ENCODE data around the gene CCDC137. TPM values are rescaled to one million over a fixed set of nuclear protein-coding genes. Genes with fewer than 3 reads are reported as not detected.
"Not testable (repeated sequence)": the region's sequence is repeated elsewhere in the genome, so short reads cannot be mapped to it uniquely, and the experiment has no call there.

The CCDC137 gene
- total and polyA plus RNA-seq, 2 donors: 4.3 to 15.9 TPM

DNA sequence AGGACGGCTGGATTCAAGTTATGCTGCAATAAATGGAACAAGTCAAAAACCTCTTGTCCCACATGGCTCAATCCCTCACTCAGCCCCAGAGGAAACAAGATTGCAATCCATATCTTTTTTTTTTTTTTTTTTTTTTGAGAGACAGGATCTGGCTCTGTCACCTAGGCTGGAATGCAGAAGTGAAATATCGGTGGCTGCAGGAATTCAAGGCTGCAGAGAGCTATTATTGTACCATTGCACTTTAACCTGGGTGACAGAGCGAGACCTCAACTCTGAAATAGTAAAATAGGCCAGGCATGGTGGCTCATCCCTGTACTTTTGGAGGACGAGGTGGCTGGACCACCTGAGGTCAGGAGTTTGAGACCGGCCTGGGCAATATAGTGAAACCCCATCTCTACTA is 7.5 kb upstream of the CCDC137 start:
- H3K4me1 ChIP-seq (ENCODE audit: insufficient read depth): no peaks in the 10 kb centered on the region
- no peak for DNase-seq (ENCODE audit: extremely low spot score)
- no peak overlapping the region for H3K27ac ChIP-seq (ENCODE audit: low read depth)
- no peak overlapping the region for H3K4me3 ChIP-seq (ENCODE audit: low read depth, low read length)
- no peaks in the 10 kb centered on the region for H3K36me3 ChIP-seq (ENCODE audit: insufficient read depth)
- 76% methylated on average over 5 of the region's 5 CpGs for WGBS

DNA sequence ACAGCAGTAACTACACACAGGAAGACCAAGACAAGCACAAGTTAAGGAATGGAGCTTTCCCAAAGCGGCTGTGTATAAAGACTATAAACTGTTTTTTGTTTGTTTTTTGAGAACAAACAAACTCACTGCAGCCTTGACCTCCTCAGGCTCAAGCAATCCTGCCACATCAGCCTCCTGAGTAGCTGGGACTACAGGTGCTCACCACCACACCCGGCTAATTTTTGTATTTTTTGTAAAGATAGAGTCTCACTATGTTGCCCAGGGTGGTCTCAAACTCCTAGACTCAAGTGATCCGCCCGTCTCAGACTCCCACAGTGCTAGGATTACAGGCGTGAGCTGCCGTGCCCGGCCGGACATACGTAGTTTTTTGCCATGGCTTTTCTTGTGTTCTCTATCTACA is 6.1 kb upstream of the CCDC137 start:
- DNase-seq (ENCODE audit: extremely low spot score): no peak
- Histone ChIP-seq H3K4me3 (ENCODE audit: low read depth, low read length) (no peak overlapping the region), H3K27ac (ENCODE audit: low read depth) (no peak overlapping the region), H3K4me1 (ENCODE audit: insufficient read depth) (no peaks in the 10 kb centered on the region), H3K36me3 (ENCODE audit: insufficient read depth) (no peaks in the 10 kb centered on the region)
- WGBS: 90% methylated on average over 9 of the region's 9 CpGs

DNA sequence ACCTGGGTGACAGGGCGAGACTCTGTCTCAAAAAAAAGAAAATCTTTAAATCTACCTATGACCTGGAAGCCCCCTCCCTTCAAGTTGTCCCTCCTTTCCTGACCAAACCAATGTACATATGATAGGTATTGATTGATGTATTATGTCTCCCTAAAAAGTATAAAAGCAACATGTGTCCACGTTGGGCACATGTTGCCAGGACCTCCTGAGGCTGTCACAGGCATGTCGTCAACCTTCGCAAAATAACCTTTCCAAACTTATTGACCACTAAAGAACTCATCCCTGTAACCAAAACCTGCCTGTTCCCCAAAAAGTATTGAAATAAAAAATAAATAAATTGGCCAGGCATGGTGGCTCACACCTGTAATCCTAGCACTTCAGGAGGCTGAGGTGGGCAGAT is 4.5 kb upstream of the CCDC137 start:
- Histone ChIP-seq H3K36me3 (ENCODE audit: insufficient read depth) (no peaks in the 10 kb centered on the region), H3K27ac (ENCODE audit: low read depth) (no peak overlapping the region), H3K4me1 (ENCODE audit: insufficient read depth) (no peaks in the 10 kb centered on the region), H3K4me3 (ENCODE audit: low read depth, low read length) (no peak overlapping the region)
- WGBS: 91% methylated on average over 4 of the region's 4 CpGs
- no peak for DNase-seq (ENCODE audit: extremely low spot score)

DNA sequence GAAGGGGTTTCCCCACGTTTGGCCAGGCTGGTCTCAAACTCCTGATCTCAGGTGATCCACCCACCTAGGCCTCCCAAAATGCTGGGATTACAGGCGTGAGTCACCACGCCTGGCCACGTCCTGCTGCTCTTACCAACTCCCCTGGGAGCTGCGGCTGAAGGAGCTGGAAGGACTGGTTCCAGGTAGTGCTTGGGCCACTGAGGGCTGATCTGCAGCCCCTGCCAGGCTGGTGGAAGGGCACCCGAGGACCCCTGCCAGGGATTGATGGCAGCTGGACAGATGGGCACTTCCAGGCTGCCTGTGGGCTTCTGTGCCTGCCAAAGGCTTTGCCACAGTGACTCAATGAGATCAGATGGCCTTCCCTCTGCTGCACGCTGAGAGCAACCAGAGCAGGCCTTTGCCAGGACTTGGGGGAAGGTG is 2.5 kb upstream of the CCDC137 start:
- H3K4me3 ChIP-seq (ENCODE audit: low read depth, low read length): no peak overlapping the region
- H3K4me1 ChIP-seq (ENCODE audit: insufficient read depth): peaks cover 2% of the 10 kb centered on the region
- DNase-seq (ENCODE audit: extremely low spot score): no peak
- no peaks in the 10 kb centered on the region for H3K36me3 ChIP-seq (ENCODE audit: insufficient read depth)
- H3K27ac ChIP-seq (ENCODE audit: low read depth): no peak overlapping the region
- WGBS: 88% methylated on average over 7 of the region's 7 CpGs

DNA sequence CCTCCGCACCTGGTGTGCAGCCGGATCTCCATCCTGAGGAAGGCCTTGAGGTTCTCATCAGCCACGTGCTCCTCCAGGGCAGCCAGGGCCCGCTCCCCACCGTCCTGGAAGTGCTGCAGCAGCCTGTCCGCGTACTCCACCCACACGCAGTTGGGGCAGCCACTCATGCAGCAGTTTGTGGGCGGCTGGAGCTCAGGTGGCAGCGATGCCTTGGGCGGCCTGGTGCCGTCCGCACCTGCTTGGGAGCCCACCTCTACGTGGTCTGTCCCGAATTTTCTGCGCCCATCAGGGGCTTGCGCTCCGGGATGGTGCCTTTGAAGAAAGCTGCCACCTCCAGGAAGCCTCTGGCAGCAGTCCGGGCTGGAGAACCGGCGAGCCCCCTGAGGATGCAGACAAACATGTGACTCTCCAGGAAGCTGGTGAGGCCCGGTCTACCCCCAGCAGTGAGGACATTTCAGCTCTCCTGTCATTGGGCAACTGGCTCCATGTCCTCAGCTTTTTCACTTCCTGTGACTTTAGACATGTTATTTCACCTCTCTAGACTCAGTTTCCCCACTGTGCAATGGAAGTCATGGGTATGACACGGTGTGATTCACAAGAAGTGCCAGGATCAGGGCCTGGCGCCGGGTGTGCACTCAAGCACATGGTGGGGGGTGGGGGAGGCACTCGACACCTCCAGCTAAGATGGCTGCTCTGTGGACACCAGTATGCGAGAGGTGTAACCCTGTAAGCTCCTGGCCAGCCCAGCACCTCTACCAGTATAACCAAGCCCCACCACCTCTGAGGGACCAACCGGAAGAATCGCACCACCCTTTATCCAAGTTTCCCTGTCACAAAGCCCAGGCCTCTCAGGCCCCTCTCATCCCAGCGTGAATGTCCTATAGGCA is 1.1 kb upstream of the CCDC137 start:
- WGBS: 61% methylated on average over 30 of the region's 30 CpGs
- peak overlapping the region; percentile 81 for H3K4me3 ChIP-seq (ENCODE audit: low read depth, low read length)
- no peak overlapping the region for H3K27ac ChIP-seq (ENCODE audit: low read depth)
- H3K36me3 ChIP-seq (ENCODE audit: insufficient read depth): no peaks in the 10 kb centered on the region
- peaks cover 2% of the 10 kb centered on the region for H3K4me1 ChIP-seq (ENCODE audit: insufficient read depth)
- no peak for DNase-seq (ENCODE audit: extremely low spot score)

DNA sequence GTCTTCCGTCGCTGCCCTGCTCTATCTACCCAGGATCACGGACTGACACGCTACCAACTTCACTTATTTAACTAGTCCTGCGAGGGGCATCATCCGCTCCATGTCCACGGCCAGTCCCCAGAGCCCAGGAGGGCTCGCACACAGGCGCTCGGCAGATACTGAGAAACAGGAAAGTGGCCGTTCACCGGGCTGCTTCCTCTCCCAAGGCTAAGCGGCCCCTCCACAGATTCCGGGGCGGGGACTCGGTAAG is 520 bp upstream of the CCDC137 start:
- DNase-seq (ENCODE audit: extremely low spot score): no peak
- H3K27ac ChIP-seq (ENCODE audit: low read depth): peak overlapping the region; percentile 71
- H3K4me3 ChIP-seq (ENCODE audit: low read depth, low read length): peak overlapping the region; percentile 81
- peaks cover 2% of the 10 kb centered on the region for H3K4me1 ChIP-seq (ENCODE audit: insufficient read depth)
- H3K36me3 ChIP-seq (ENCODE audit: insufficient read depth): no peaks in the 10 kb centered on the region
- WGBS: under 1% methylated on average over 16 of the region's 16 CpGs

DNA sequence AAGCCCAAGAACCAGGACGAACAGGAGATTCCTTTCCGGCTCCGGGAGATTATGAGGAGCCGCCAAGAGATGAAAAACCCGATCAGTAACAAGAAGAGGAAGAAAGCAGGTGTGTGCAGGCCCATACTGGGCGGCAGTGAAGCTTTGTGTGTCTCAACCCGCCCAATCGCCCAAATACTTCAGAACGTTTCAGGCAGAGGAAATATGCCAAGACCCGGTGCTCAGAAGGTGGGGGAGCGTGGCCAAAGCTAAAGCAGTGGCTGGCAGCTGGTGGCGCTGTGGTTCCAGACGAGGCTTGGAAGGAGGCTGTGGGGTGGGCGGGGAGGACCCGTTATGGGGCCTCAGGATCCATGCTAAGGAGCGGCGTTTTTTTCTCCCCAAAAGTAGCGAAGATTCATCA is 1.2 kb downstream of the CCDC137 start:
- no peak for DNase-seq (ENCODE audit: extremely low spot score)
- WGBS: 85% methylated on average over 18 of the region's 18 CpGs
- no peak overlapping the region for H3K4me3 ChIP-seq (ENCODE audit: low read depth, low read length)

DNA sequence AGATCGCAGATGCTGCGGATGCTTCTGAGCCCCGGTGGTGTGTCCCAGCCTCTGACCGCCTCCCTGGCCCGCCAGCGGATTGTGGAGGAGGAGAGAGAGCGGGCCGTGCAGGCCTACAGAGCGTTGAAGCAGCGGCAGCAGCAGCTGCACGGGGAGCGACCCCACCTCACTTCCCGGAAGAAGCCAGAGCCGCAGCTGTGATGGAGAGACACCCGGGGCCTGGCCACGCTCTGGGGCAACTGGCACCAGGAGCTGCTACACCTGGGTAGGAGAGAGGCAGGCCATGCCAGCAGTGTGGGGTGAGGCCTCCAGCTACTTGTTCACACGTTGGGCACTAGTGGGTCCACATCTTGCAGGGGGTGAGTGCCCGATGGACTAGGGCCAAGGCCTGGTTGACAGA is 6.0 kb downstream of the CCDC137 start:
- Histone ChIP-seq H3K4me3 (ENCODE audit: low read depth, low read length) (no peak overlapping the region), H3K36me3 (ENCODE audit: insufficient read depth) (peaks cover 2% of the 10 kb centered on the region), H3K4me1 (ENCODE audit: insufficient read depth) (peaks cover 2% of the 10 kb centered on the region), H3K27ac (ENCODE audit: low read depth) (no peak overlapping the region)
- DNase-seq (ENCODE audit: extremely low spot score): no peak
- WGBS: 85% methylated on average over 18 of the region's 18 CpGs

More for the DNA sequence above, 1.2 kb downstream of the CCDC137 start:
- Histone ChIP-seq H3K4me1 (ENCODE audit: insufficient read depth) (peaks cover 2% of the 10 kb centered on the region), H3K36me3 (ENCODE audit: insufficient read depth) (peaks cover 2% of the 10 kb centered on the region), H3K27ac (ENCODE audit: low read depth) (no peak overlapping the region)

DNA sequence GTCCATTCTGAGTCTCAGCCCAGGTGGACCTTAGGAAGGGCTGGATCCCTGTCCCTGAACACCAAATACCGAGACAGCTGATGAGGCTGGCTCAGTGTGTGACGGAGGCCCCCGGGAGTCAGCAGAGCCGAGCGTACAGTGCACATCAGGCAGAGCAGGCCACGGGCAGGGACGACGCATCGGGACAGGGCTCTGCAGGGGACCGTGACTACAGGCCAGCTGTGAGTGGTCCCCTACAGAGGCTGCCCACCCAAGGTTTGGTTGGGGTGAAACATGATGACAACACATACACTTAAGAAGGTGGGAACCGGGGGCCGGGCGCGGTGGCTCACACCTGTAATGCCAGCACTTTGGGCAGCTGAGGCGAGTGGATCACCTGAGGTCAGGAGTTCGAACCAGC is 6.4 kb downstream of the CCDC137 start:
- no peak overlapping the region for H3K27ac ChIP-seq (ENCODE audit: low read depth)
- 91% methylated on average over 16 of the region's 16 CpGs for WGBS
- DNase-seq (ENCODE audit: extremely low spot score): no peak
- H3K4me3 ChIP-seq (ENCODE audit: low read depth, low read length): no peak overlapping the region
- peaks cover 2% of the 10 kb centered on the region for H3K36me3 ChIP-seq (ENCODE audit: insufficient read depth)
- no peaks in the 10 kb centered on the region for H3K4me1 ChIP-seq (ENCODE audit: insufficient read depth)

DNA sequence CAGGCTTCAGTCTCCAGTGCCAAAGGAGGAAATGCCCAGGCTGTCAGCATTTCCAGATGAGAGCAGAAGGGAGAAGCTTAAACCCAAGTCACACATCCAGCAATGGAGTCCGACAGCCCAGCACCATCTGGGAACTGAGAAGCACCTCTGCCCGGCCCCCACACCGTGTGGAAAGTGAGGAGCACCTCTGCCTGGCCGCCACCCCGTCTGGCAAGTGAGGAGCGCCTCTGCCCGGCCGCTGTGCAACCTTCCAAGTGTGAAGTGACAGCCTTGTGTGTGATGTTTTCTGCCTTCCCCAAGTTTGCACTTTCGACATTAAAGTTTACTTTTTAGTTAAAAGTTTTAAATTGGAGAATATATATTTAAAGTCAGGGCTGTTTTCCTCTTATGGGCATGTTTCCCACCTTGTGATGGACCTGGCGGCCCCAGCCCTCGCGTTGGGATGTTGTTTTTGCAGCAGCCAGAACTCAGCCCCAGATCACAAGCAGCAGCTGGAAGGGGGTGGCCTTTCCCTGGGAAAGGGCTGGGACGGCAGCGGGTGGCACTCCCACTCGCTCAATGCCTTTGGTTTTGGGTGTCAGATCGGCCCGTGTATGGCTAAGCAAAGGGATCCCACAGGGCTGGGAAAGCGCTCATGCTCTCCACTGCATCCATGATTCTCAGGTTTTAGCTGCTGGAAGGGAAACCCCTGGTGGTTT is 7.2 kb downstream of the CCDC137 start:
- DNase-seq (ENCODE audit: extremely low spot score): no peak
- H3K27ac ChIP-seq (ENCODE audit: low read depth): no peak overlapping the region
- 84% methylated on average over 18 of the region's 18 CpGs for WGBS
- H3K4me3 ChIP-seq (ENCODE audit: low read depth, low read length): no peak overlapping the region
- H3K4me1 ChIP-seq (ENCODE audit: insufficient read depth): no peaks in the 10 kb centered on the region
- H3K36me3 ChIP-seq (ENCODE audit: insufficient read depth): peaks cover 2% of the 10 kb centered on the region

DNA sequence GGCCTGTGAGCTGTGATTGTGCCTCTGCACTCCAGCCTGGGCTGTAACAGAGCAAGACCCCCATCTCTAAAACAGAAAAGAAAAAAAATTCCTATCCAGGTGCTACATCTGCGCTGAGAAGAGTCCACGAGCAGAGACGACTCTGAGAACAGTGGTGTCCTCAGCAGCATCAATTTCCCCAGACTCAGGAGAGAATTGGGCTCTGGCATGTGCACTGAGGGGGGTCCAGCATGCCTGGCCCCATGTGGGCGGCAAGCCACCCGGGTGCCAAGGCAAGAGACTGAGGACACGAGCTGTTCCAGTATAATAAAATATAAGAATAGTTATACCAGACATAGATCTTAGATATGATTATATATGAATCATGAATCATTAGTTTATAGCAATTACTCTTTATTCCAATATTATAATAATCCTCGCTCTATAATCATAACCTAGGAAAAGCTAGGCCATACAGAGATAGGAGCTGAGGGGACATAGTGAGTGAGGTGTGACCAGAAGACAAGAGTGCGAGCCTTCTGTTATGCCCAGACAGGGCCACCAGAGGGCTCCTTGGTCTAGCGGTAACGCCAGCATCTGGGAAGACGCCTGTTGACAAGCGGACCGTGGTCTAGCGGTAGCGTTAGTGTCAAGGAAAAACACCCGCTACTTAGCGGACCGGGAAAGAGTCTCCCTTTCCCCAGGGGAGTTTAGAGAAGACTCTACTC is 9.1 kb downstream of the CCDC137 start:
- H3K4me3 ChIP-seq (ENCODE audit: low read depth, low read length); H3K36me3 ChIP-seq (ENCODE audit: insufficient read depth); DNase-seq (ENCODE audit: extremely low spot score); H3K27ac ChIP-seq (ENCODE audit: low read depth); H3K4me1 ChIP-seq (ENCODE audit: insufficient read depth): not testable (repeated sequence)
- WGBS: 42% methylated on average over 18 of the region's 18 CpGs

DNA sequence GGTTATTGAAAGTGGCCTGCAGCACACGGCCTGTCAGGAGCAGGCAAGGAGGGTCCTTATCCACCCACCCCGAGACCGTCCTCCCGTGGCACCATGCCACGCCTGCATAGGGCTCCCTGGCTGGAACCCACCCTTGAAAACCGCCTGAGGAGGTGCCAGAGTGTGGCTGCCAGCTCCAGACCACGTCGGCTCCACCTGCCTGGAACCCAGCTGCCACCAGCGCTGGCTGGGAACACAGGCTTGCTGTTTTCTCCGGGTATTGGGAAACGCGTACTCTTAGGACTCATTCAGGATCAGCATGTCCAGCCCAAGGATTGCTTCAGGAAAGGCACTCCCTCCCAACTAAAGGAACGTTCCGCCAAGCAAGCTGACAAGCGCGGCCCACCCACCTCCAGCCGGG is 10.4 kb downstream of the CCDC137 start:
- Histone ChIP-seq H3K36me3 (ENCODE audit: insufficient read depth) (peaks cover 5% of the 10 kb centered on the region), H3K4me3 (ENCODE audit: low read depth, low read length) (no peak overlapping the region), H3K27ac (ENCODE audit: low read depth) (no peak overlapping the region), H3K4me1 (ENCODE audit: insufficient read depth) (no peaks in the 10 kb centered on the region)
- no peak for DNase-seq (ENCODE audit: extremely low spot score)
- WGBS: 90% methylated on average over 17 of the region's 17 CpGs

DNA sequence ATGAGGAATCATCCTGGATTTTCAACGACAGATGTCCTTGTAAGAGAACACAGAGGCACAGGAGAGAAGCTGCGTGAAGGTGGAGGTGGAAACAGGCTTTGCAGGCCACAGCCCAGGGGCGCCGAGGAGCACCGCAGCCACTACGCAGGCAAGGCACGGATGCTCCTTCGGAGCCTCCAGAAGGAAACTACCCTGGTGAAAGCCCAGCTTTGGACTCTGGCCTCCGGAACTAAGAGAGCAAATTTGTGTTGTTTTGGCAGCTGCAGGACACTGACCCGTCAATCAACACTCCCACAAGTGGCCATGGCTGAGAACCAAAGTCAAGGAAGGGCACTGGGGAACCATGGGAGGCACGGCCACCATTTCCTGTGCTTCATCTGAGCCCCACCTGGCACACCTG is 13.6 kb downstream of the CCDC137 start:
- H3K36me3 ChIP-seq (ENCODE audit: insufficient read depth): peaks cover 2% of the 10 kb centered on the region
- DNase-seq (ENCODE audit: extremely low spot score): no peak
- no peaks in the 10 kb centered on the region for H3K4me1 ChIP-seq (ENCODE audit: insufficient read depth)
- no peak overlapping the region for H3K4me3 ChIP-seq (ENCODE audit: low read depth, low read length)
- H3K27ac ChIP-seq (ENCODE audit: low read depth): no peak overlapping the region
- WGBS: 86% methylated on average over 11 of the region's 11 CpGs

DNA sequence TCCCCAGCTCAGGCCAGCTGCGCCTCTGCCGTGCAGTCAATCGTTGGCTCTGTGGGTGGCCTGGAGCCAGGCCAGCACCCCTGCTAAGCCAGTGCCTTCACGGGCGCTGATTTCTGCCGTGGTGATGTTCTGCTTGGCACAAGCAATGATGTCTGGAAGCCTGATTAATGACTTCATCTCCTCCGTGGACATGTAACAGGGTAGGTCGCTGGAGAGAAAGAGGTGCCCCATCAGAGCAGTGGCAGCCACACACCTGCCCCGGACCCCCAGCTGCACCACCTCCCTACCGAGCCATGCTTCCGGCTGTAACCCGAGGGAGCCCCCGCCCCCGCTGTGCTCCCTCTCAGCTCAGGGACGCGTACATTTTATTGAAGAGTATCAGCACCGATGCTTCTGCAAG is 15.1 kb downstream of the CCDC137 start:
- Histone ChIP-seq H3K36me3 (ENCODE audit: insufficient read depth) (peaks cover 5% of the 10 kb centered on the region), H3K4me3 (ENCODE audit: low read depth, low read length) (no peak overlapping the region), H3K27ac (ENCODE audit: low read depth) (no peak overlapping the region), H3K4me1 (ENCODE audit: insufficient read depth) (no peaks in the 10 kb centered on the region)
- WGBS: 70% methylated on average over 17 of the region's 17 CpGs
- no peak for DNase-seq (ENCODE audit: extremely low spot score)

All from urinary bladder (tissue), 4 donors.